Subcutaneous adipose tissue (tissue), 4 donors: ENCODE measurements around the gene C22orf39. TPM values are rescaled to one million over a fixed set of nuclear protein-coding genes. Genes with fewer than 3 reads are reported as not detected.

ENCODE experiments used
- total RNA-seq, 4 donors: library from RNA; depleted of rRNA; stranded (reverse); fragments of >200 nt; gene quantifications; one replicate each; pipeline ENCODE4 v1.1.0, GENCODE V29; 2016
- TF ChIP-seq, protein P1 (sequence below): fragments of 450-650 bp; IDR thresholded peaks from one replicate; pipeline ENCODE4 v1.5.1; 2016; ENCODE audit warnings: low read depth, mild to moderate bottlenecking, control low read depth, antibody characterized with exemption, moderate library complexity

Gene C22orf39
- total RNA-seq, 4 donors from 2014 or later = 45.4 to 81.8 (median 62.3) TPM

DNA sequence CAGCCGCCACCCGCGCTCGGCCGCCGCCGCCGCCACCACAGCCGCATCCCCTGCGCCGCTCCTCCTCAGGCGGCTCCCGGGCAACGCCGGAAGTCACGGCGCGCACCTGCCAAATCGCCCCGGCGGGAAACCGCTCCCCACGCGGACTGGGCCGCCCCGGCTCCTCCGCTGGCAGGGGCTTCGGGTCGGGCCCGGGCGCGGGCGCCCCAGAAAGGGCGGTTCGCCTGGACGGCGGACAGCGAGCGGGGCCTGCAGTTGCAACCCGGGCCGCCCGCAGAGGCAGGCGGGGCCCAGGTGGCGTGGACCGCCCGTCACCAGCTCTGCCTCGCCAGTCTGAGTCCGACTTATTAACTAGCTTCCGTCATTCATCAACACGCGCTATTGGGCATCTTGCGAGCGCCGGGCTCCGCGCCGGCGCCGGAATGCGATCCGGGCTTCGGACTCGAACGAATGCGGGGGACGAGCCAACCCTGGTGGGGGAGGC, 15.8 kb downstream of the C22orf39 start, which contains the start of gene HIRA:
HIRA (minus strand) TSS at position 85 of the 484 bp plus-strand sequence. CDS start 257 bp downstream, outside the sequence.
- TF ChIP-seq, protein P1, sequence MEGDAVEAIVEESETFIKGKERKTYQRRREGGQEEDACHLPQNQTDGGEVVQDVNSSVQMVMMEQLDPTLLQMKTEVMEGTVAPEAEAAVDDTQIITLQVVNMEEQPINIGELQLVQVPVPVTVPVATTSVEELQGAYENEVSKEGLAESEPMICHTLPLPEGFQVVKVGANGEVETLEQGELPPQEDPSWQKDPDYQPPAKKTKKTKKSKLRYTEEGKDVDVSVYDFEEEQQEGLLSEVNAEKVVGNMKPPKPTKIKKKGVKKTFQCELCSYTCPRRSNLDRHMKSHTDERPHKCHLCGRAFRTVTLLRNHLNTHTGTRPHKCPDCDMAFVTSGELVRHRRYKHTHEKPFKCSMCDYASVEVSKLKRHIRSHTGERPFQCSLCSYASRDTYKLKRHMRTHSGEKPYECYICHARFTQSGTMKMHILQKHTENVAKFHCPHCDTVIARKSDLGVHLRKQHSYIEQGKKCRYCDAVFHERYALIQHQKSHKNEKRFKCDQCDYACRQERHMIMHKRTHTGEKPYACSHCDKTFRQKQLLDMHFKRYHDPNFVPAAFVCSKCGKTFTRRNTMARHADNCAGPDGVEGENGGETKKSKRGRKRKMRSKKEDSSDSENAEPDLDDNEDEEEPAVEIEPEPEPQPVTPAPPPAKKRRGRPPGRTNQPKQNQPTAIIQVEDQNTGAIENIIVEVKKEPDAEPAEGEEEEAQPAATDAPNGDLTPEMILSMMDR = no peak

DNA sequence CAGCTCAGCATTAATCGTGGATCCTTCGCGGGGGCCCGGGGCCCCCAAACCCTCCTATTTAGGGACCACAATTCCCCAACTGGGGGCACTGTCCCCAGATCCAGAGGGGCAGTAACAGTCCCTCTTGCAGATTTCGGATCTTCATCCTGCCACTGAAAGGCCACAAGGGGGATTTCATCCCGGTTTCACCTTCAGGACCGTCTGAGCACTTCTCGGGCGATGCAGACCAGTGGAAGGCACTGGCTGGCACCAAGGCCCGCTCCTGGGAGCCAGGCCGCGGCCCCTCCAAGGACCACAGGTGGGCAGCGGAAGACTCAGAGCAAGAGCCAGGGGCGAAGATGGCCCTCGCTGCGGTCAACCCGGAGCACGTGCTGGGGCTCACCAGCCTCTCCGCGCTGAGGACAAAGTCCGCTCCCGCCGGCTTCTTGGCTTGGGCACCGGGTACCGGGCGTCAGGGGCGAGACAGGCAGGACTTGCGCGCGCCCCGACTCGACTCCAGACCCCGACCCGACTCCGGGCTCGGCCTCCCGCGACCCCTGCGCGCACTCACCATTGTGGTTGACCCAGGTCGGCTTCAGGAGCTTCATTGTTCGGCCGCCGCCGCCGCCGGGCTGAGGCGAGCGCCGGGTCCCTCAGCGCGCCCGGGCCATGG, 16.5 kb downstream of the C22orf39 start:
- TF ChIP-seq, protein P1 = no peak

DNA sequence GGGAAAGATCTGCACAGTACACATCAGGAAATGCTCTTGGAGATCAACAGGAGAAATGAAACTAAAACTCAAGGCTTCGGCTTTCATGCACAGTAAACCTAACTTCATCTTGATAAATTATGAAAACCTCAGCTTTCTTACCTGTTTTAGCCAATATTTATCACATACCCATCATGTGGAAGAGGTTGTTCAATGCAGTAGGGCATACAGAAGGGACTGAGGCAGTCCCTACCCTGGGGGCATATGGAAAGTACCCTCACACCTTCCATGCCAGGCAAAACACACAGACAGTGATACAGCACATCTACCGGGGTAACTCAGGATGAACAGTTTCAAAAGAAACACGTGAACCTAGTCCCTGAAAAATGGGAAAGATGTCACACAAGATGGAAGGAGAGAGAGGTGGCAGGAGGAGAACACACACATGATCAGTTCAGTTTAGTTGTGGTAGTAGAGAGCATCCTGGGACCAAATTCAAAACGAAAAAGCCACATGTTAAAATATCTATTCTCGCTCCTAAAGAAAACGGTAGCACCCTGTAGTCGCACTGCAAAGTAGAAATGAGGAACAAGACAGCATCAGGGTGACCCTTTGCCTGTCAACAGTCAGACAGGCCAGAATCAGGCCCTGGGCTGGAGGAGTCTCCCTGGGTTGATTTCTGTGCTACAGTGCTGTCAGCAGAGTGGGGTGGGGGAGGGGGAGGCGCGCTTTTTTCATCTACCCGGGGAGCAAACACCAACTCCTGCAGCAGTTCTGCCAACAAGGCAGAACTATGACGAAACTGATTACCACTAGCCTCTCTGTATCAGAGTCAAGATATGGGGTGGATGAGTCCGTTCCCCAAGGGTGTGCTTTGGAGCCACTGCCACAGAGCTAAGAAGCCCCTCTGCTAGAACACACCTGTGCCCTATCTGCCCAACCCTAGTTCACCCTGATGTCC, 17.3 kb downstream of the C22orf39 start:
- TF ChIP-seq, protein P1 = no peak

GRCh38 chr22:19424186-19424500, 23.4 kb downstream of the C22orf39 start:
- TF ChIP-seq, protein P1 = no peak

GRCh38 chr22:19422440-19423301, 24.8 kb downstream of the C22orf39 start:
- TF ChIP-seq, protein P1 = no peak

GRCh38 chr22:19420321-19420720, 27.2 kb downstream of the C22orf39 start:
- TF ChIP-seq, protein P1 = no peak
